GM12878 (cell line): ENCODE measurements around the gene TOM1L2. TPM values are rescaled to one million over a fixed set of nuclear protein-coding genes. Genes with fewer than 3 reads are reported as not detected.
"Not testable (repeated sequence)": the region's sequence is repeated elsewhere in the genome, so short reads cannot be mapped to it uniquely, and the experiment has no call there.

Source experiments
- ATAC-seq: fragments of 200-7000 bp; cut with Tn5 transposase; 3 replicates; pipeline ENCODE4 v1.9.1; 2020; ENCODE audit warnings: mild to moderate bottlenecking, moderate library complexity
- BruUV-seq: library from RNA; stranded (reverse); fragments of 400-500 nt; replicated peaks from 2 replicates; lab custom pipeline; 2021; lab: Mats Ljungman, UMichigan
- CTCF ChIA-PET: fragments of 300-600 bp; sonication (Branson Sonifier 250); formaldehyde crosslinking; extraction: SDS; loops from one replicate; lab custom pipeline; 2021; ENCODE audit warnings: inconsistent platforms; lab: Yijun Ruan, JAX
- POLR2A ChIA-PET: fragments of 350-600 bp; formaldehyde crosslinking; extraction: SDS; loops from one replicate; lab custom pipeline; 2021; ENCODE audit warnings: inconsistent platforms; lab: Charles Lee
- RAD21 ChIA-PET: fragments of 300-600 bp; sonication (Branson Sonifier 250); formaldehyde crosslinking; loops from one replicate; lab custom pipeline; 2023; ENCODE audit warnings: antibody characterized with exemption; ENCODE audit not compliant: unreplicated experiment; lab: Charles Lee
- SMC1A ChIA-PET: fragments of 300-600 bp; sonication (Branson Sonifier 250); formaldehyde crosslinking; loops from one replicate; lab custom pipeline; 2023; ENCODE audit not compliant: unreplicated experiment, uncharacterized antibody; lab: Charles Lee
- DNase-seq: peaks from one replicate; pipeline ENCODE4 v3.0.0-alpha.2; 2011; ENCODE audit warnings: low read depth, low spot score
- FAIRE-seq: peaks from 3 replicates; lab custom pipeline; 2011; peaks lifted over from hg19 to GRCh38; lab: Jason Lieb, UNC
- H2AFZ ChIP-seq: 2 replicates; pipeline ENCODE4 v1.6.0; 2011; ENCODE audit warnings: low read depth, low read length, control low read depth; ENCODE audit not compliant: control insufficient read depth
- H3K27ac ChIP-seq: 2 replicates; pipeline ENCODE4 v1.5.1; 2011; ENCODE audit warnings: control low read depth; ENCODE audit not compliant: control insufficient read depth, insufficient read depth
- H3K27me3 ChIP-seq, 2 experiments: replicated peaks in 1 of 2; 2 replicates each; pipeline versions ENCODE4 v1.6.0 to v1.6.1; 2011; ENCODE audit warnings: low read length in 1 of 2; ENCODE audit not compliant: control insufficient read depth in 2 of 2, insufficient read depth in 2 of 2
- H3K36me3 ChIP-seq, 2 experiments: 2 replicates each; pipeline ENCODE4 v1.5.1; 2011; ENCODE audit warnings: low read length in 1 of 2; ENCODE audit not compliant: control insufficient read depth in 2 of 2, insufficient read depth in 2 of 2
- H3K4me1 ChIP-seq: 2 replicates; pipeline ENCODE4 v1.6.1; 2011; ENCODE audit warnings: mild to moderate bottlenecking, low read length, moderate library complexity, mixed read lengths; ENCODE audit not compliant: control insufficient read depth, insufficient read depth
- H3K4me2 ChIP-seq: 2 replicates; pipeline ENCODE4 v1.6.0; 2011; ENCODE audit warnings: control low read depth; ENCODE audit not compliant: control insufficient read depth, insufficient read depth
- H3K4me3 ChIP-seq: fragments of 200-600 bp; sonication (generic); 2 replicates; pipeline ENCODE4 v1.5.1; 2016
- H3K79me2 ChIP-seq: 2 replicates; pipeline ENCODE4 v1.6.0; 2011; ENCODE audit warnings: low read length; ENCODE audit not compliant: control insufficient read depth, insufficient read depth
- H3K9ac ChIP-seq: 2 replicates; pipeline ENCODE4 v1.8.0; 2011; ENCODE audit warnings: low read length, control low read depth, mixed read lengths; ENCODE audit not compliant: control insufficient read depth, insufficient read depth
- H3K9me3 ChIP-seq: replicated peaks from 3 replicates; pipeline ENCODE4 v1.5.1; 2011; ENCODE audit warnings: mild to moderate bottlenecking, low read length; ENCODE audit not compliant: control insufficient read depth, insufficient read depth
- H4K20me1 ChIP-seq: 2 replicates; pipeline ENCODE4 v1.6.0; 2011; ENCODE audit not compliant: control insufficient read depth, insufficient read depth
- BMI1 ChIP-seq: fragments of 450-650 bp; IDR thresholded peaks from 2 replicates; pipeline ENCODE4 v1.6.1; 2016; ENCODE audit warnings: mild to moderate bottlenecking, moderate library complexity, borderline replicate concordance
- MLLT1 ChIP-seq: fragments of 450-650 bp; IDR thresholded peaks from 2 replicates; pipeline ENCODE4 v1.6.1; 2016; ENCODE audit warnings: mild to moderate bottlenecking
- MTA3 ChIP-seq: IDR thresholded peaks from 2 replicates; pipeline ENCODE4 v1.6.1; 2012; ENCODE audit warnings: low read length, inconsistent platforms, borderline replicate concordance
- NFIC ChIP-seq: IDR thresholded peaks from 2 replicates; pipeline ENCODE4 v1.6.1; 2012; ENCODE audit warnings: low read depth, mild to moderate bottlenecking, inconsistent platforms, low read length, moderate library complexity
- NFYB ChIP-seq: IDR thresholded peaks from 2 replicates; pipeline ENCODE4 v1.6.1; 2011; ENCODE audit warnings: low read depth, mild to moderate bottlenecking, low read length, improper control_type of control experiment, moderate library complexity; ENCODE audit not compliant: insufficient read depth
- PAX8 ChIP-seq: fragments of 450-650 bp; IDR thresholded peaks from 2 replicates; pipeline ENCODE4 v1.6.1; 2017; ENCODE audit warnings: mild to moderate bottlenecking, moderate library complexity
- POLR2AphosphoS2 ChIP-seq: IDR thresholded peaks from 2 replicates; pipeline ENCODE4 v1.6.1; 2011; ENCODE audit warnings: low read depth, mild to moderate bottlenecking, low read length, improper control_type of control experiment, moderate library complexity
- RUNX3 ChIP-seq: IDR thresholded peaks from 2 replicates; pipeline ENCODE4 v1.6.1; 2012; ENCODE audit warnings: low read length, inconsistent platforms
- WGBS: methylation state at CpG from one replicate; pipeline ENCODE4 v1.1.6; 2016; ENCODE audit warnings: low lambda C conversion rate; ENCODE audit not compliant: insufficient replicate concordance, insufficient coverage; ENCODE audit errors: missing lambda C conversion rate; 5-methylcytosine and 5-hydroxymethylcytosine counted together
- in situ Hi-C: fragments of 300-500 bp; cut with MboI; formaldehyde crosslinking; loops from 9 replicates; pipeline ENCODE4 v1.14.3; 2018; ENCODE audit warnings: mixed read lengths
- intact Hi-C: fragments of 100-400 bp; cut with micrococcal nuclease; formaldehyde crosslinking; loops from one replicate; pipeline ENCODE4 v1.14.2; 2022; ENCODE audit not compliant: unreplicated experiment
- polyA plus RNA-seq, 11 experiments: library from polyadenylated mRNA; depleted of rRNA in 4 of 11; unstranded in 6 of 11; stranded (reverse) in 5 of 11; fragments of >200 nt; fragmentation: Nextera tagmentation in 4 of 11; fragmentation: Illumina TruSeq in 1 of 11; extraction: Ambion mirVana in 4 of 11; extraction: Trizol in 1 of 11; gene quantifications; 1 replicate in 1 of 11; 2 replicates in 10 of 11; pipeline versions ENCODE4 v1.2.1 to v1.2.3, GENCODE V29; 2011 to 2016; ENCODE audit warnings: inconsistent platforms in 2 of 11, missing spikeins in 2 of 11, low read depth in 1 of 11
- total RNA-seq, 4 experiments: library from RNA; depleted of rRNA in 3 of 4; stranded (reverse); fragments of >200 nt in 3 of 4; fragmentation: Illumina TruSeq in 1 of 4; extraction: Trizol in 1 of 4; gene quantifications; 2 replicates each; pipeline versions ENCODE4 v1.2.1 to v1.2.3, GENCODE V29; 2013 to 2021
- TF ChIP-seq, protein P1 (sequence below): fragments of 450-650 bp; IDR thresholded peaks from 2 replicates; pipeline ENCODE4 v1.6.1; 2017; ENCODE audit warnings: low read depth, mild to moderate bottlenecking, moderate library complexity
- TF ChIP-seq, protein P2 (sequence below): fragments of 450-650 bp; formaldehyde crosslinking; IDR thresholded peaks from 2 replicates; pipeline ENCODE4 v1.5.0; 2022; ENCODE audit warnings: mild to moderate bottlenecking, missing genetic modification characterization

Gene TOM1L2
- total and polyA plus RNA-seq, 10 of the 15 experiments (the other 5 are each of a cell fraction or from before 2014, with no cell fraction given): 0.19 to 19.2 (median 8.1) TPM

- not testable (repeated sequence) for H3K79me2 ChIP-seq
Measured at GRCh38 chr17:17955790-17956341, 16.3 kb downstream of the TOM1L2 start.

DNA sequence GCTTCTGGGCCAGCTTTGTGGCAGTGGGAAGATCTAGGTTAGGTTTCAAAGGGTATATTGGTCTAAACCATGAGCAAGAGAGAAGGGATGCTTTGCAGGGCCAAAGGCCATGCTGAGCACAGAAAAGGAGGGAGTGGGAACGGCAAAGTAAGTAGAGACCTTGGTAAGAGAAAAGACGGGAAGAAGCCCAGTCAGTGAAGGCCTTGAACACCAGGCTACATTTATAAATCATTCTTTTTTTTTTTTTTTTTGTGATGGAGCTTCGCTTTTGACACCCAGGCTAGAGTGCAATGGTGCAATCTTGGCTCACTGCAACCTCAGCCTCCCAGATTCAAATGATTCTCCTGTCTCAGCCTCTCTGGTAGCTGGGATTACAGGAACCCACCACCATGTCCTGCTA lies 18.1 kb downstream of the TOM1L2 start:
- H3K79me2 ChIP-seq: no peaks in the 10 kb centered on the region; the same call in 1 of the 2 replicates
- no peak for DNase-seq
- no peak overlapping the region for H3K9ac ChIP-seq
- CTCF ChIA-PET: no interaction called here
- in situ Hi-C loops (no loop called here), intact Hi-C loops (no loop called here)
- no peak overlapping the region for H3K4me3 ChIP-seq
- ATAC-seq: no peak
- H3K4me2 ChIP-seq: no peak overlapping the region
- no peaks in the 10 kb centered on the region for H3K27me3 ChIP-seq
- FAIRE-seq: no peak
- no TSS peak for BruUV-seq
- RAD21 ChIA-PET: no interaction called here
- H3K27ac ChIP-seq: no peak overlapping the region
- no peaks in the 10 kb centered on the region for H4K20me1 ChIP-seq
- H3K4me1 ChIP-seq: peaks cover 15% of the 10 kb centered on the region
- H3K36me3 ChIP-seq: no peaks in the 10 kb centered on the region; a peak in 1 of 4 replicates
- 74% methylated on average over 2 of the region's 3 CpGs for WGBS
- SMC1A ChIA-PET: interaction anchor here (4.7 kb wide), 1 partner anchor 8 kb away, joined by 26 read pairs; no protein-coding TSS in a partner anchor
- POLR2A ChIA-PET: no interaction called here
- no peaks in the 10 kb centered on the region; the same call in 2 of the 3 replicates for H3K9me3 ChIP-seq
- no peak overlapping the region for H2AFZ ChIP-seq
- TF ChIP-seq RUNX3: no peak
- TF ChIP-seq POLR2AphosphoS2: no peak
- TF ChIP-seq, protein P1, sequence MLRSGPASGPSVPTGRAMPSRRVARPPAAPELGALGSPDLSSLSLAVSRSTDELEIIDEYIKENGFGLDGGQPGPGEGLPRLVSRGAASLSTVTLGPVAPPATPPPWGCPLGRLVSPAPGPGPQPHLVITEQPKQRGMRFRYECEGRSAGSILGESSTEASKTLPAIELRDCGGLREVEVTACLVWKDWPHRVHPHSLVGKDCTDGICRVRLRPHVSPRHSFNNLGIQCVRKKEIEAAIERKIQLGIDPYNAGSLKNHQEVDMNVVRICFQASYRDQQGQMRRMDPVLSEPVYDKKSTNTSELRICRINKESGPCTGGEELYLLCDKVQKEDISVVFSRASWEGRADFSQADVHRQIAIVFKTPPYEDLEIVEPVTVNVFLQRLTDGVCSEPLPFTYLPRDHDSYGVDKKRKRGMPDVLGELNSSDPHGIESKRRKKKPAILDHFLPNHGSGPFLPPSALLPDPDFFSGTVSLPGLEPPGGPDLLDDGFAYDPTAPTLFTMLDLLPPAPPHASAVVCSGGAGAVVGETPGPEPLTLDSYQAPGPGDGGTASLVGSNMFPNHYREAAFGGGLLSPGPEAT: no peak
- no peak for TF ChIP-seq MLLT1
- TF ChIP-seq, protein P2, sequence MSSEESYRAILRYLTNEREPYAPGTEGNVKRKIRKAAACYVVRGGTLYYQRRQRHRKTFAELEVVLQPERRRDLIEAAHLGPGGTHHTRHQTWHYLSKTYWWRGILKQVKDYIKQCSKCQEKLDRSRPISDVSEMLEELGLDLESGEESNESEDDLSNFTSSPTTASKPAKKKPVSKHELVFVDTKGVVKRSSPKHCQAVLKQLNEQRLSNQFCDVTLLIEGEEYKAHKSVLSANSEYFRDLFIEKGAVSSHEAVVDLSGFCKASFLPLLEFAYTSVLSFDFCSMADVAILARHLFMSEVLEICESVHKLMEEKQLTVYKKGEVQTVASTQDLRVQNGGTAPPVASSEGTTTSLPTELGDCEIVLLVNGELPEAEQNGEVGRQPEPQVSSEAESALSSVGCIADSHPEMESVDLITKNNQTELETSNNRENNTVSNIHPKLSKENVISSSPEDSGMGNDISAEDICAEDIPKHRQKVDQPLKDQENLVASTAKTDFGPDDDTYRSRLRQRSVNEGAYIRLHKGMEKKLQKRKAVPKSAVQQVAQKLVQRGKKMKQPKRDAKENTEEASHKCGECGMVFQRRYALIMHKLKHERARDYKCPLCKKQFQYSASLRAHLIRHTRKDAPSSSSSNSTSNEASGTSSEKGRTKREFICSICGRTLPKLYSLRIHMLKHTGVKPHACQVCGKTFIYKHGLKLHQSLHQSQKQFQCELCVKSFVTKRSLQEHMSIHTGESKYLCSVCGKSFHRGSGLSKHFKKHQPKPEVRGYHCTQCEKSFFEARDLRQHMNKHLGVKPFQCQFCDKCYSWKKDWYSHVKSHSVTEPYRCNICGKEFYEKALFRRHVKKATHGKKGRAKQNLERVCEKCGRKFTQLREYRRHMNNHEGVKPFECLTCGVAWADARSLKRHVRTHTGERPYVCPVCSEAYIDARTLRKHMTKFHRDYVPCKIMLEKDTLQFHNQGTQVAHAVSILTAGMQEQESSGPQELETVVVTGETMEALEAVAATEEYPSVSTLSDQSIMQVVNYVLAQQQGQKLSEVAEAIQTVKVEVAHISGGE: no peak
- TF ChIP-seq MTA3: no peak
- no peak for TF ChIP-seq NFIC
- TF ChIP-seq BMI1: no peak
- TF ChIP-seq PAX8: no peak

More at GRCh38 chr17:17955790-17956341, 16.3 kb downstream of the TOM1L2 start:
- peaks cover 23% of the 10 kb centered on the region for H3K4me1 ChIP-seq
- H2AFZ ChIP-seq, H3K27me3 ChIP-seq, CTCF ChIA-PET, ATAC-seq, in situ Hi-C loops, BruUV-seq, H3K27ac ChIP-seq, H3K4me3 ChIP-seq, H3K9me3 ChIP-seq, H3K36me3 ChIP-seq, FAIRE-seq, H3K9ac ChIP-seq, H4K20me1 ChIP-seq, H3K4me2 ChIP-seq, DNase-seq: not testable (repeated sequence)
- peak; percentile 67 for TF ChIP-seq NFYB
- POLR2A ChIA-PET: interaction anchor here (1.3 kb wide), 1 partner anchor 9 kb away, joined by 3 read pairs; no protein-coding TSS in a partner anchor
- RAD21 ChIA-PET: interaction anchor here (0.7 to 2.0 kb wide), 2 partner anchors 16 to 30 kb away, joined by 3 to 6 read pairs; partner anchors contain the start of genes DRC3 and TOM1L2
- intact Hi-C loops: loop anchor here (5.0 kb wide), 1 partner anchor 81 kb away; the partner anchor contains the start of genes ATPAF2 and GID4
- SMC1A ChIA-PET: interaction anchor here (0.8 to 4.7 kb wide), 2 partner anchors 10 to 20 kb away, joined by 3 to 26 read pairs; no protein-coding TSS in a partner anchor
- 86% methylated on average over 12 of the region's 12 CpGs for WGBS
